CD4-positive, alpha-beta T cell treated with Interleukin-17A for 1 hour (primary cell): ENCODE results near the gene SLC16A8.

ENCODE experiments used
- DNase-seq: peaks from one replicate; pipeline ENCODE4 v3.0.0-alpha.2; 2020

The SLC16A8 gene

GRCh38 chr22:38071421-38072321 lies 12.3 kb downstream of the SLC16A8 start:
- no peak for DNase-seq

GRCh38 chr22:38070250-38070921 lies 13.6 kb downstream of the SLC16A8 start:
- DNase-seq = no peak

- DNase-seq = no peak
Observed at GRCh38 chr22:38069372-38070249, 14.4 kb downstream of the SLC16A8 start.

GRCh38 chr22:38068641-38069371 lies 15.2 kb downstream of the SLC16A8 start:
- DNase-seq = no peak

- DNase-seq = no peak
Observed at GRCh38 chr22:38067761-38068360, 16.1 kb downstream of the SLC16A8 start.

GRCh38 chr22:38067028-38067415 lies 17.0 kb downstream of the SLC16A8 start:
- no peak for DNase-seq

GRCh38 chr22:38066381-38067027 lies 17.5 kb downstream of the SLC16A8 start:
- no peak for DNase-seq

- no peak for DNase-seq
Observed at GRCh38 chr22:38065539-38065938, 18.4 kb downstream of the SLC16A8 start.

- no peak for DNase-seq
Observed at GRCh38 chr22:38062791-38063190, 21.2 kb downstream of the SLC16A8 start.

- DNase-seq = peak; percentile 86
Observed at GRCh38 chr22:38056969-38057891, 26.8 kb downstream of the SLC16A8 start, which contains the start of gene PICK1. PICK1 (plus strand) TSS chr22:38057404; CDS start chr22:38057810, 406 bp downstream.

- DNase-seq = peak; percentile 81
Observed at GRCh38 chr22:38051900-38052862, 31.8 kb downstream of the SLC16A8 start.

GRCh38 chr22:38051261-38051660 lies 32.7 kb downstream of the SLC16A8 start:
- no peak for DNase-seq

- no peak for DNase-seq
Observed at GRCh38 chr22:38050720-38051119, 33.3 kb downstream of the SLC16A8 start.

GRCh38 chr22:38049812-38050619 lies 34.0 kb downstream of the SLC16A8 start:
- DNase-seq = no peak

- no peak for DNase-seq
Observed at GRCh38 chr22:38046070-38046748, 37.8 kb downstream of the SLC16A8 start.

- DNase-seq = no peak
Observed at GRCh38 chr22:38043151-38044039, 40.6 kb downstream of the SLC16A8 start.

- no peak for DNase-seq
Observed at GRCh38 chr22:38042488-38042790, 41.5 kb downstream of the SLC16A8 start.
